ENCODE results near the gene USP11. TPM values are rescaled to one million over a fixed set of nuclear protein-coding genes. Genes with fewer than 3 reads are reported as not detected.

The USP11 gene
- total and polyA plus RNA-seq, 2 experiments from 2014 or later, result 64.2 to 65.1 TPM

- H3K36me3 ChIP-seq (ENCODE audit: insufficient read depth), result no peaks in the 10 kb centered on the region
- ATAC-seq, result no peak
These were observed 11.9 kb downstream of the USP11 start for GRCh38 chrX:47244676-47245075.

More at GRCh38 chrX:47244676-47245075, 11.9 kb downstream of the USP11 start:
- H3K27me3 Mint-ChIP-seq (ENCODE audit: insufficient read depth, low read depth, poor library complexity), result peaks cover 9% of the 10 kb centered on the region
- peaks cover 66% of the 10 kb centered on the region for H3K36me3 Mint-ChIP-seq (ENCODE audit: low read depth)
- no peaks in the 10 kb centered on the region for H3K79me2 ChIP-seq (replicated peaks; ENCODE audit: insufficient read depth)
- no peaks in the 10 kb centered on the region for H3K27me3 ChIP-seq (ENCODE audit: insufficient read depth)
- no peak overlapping the region for H3K27ac Mint-ChIP-seq
- TF ChIP-seq CTCF (conservative IDR thresholded peaks at IDR 0.05; ENCODE audit: low read depth in 2 of 2) (no peak), ZNF462 (CRISPR knock-in tag; IDR thresholded peaks at IDR 0.05) (no peak), JUNB (IDR thresholded peaks at IDR 0.05; ENCODE audit: unreplicated experiment) (no peak), EZH2phosphoT487 (IDR thresholded peaks at IDR 0.05; ENCODE audit: unreplicated experiment) (no peak), ZNF114 (CRISPR knock-in tag; IDR thresholded peaks at IDR 0.05) (no peak), STAT1 (IDR thresholded peaks at IDR 0.05; ENCODE audit: unreplicated experiment) (no peak), ZNF331 (CRISPR knock-in tag; IDR thresholded peaks at IDR 0.05; ENCODE audit: low read depth) (no peak), EZH2 (IDR thresholded peaks at IDR 0.05; ENCODE audit: low read depth, unreplicated experiment) (no peak), ETS1 (IDR thresholded peaks at IDR 0.05) (no peak), POLR2AphosphoS5 (IDR thresholded peaks at IDR 0.05; ENCODE audit: low read depth) (no peak), CREB1 (CRISPR knock-in tag; IDR thresholded peaks at IDR 0.05; ENCODE audit: low read depth) (no peak), NANOG (IDR thresholded peaks at IDR 0.05; ENCODE audit: borderline replicate concordance) (no peak), REST (IDR thresholded peaks at IDR 0.05; ENCODE audit: unreplicated experiment) (no peak)
- H3K4me3 ChIP-seq, result no peak overlapping the region
- DNase-seq (ENCODE audit: low spot score), result no peak
- H3K9me2 ChIP-seq (ENCODE audit: insufficient read depth), result no peaks in the 10 kb centered on the region
- H3K4me3 Mint-ChIP-seq, result no peak overlapping the region
- H3K4me2 ChIP-seq, result no peak overlapping the region
- no peaks in the 10 kb centered on the region for H3K4me1 Mint-ChIP-seq
- no peaks in the 10 kb centered on the region for H3K9me3 Mint-ChIP-seq
- no peaks in the 10 kb centered on the region for H4K20me1 ChIP-seq (replicated peaks; ENCODE audit: insufficient read depth)
- H3K4me1 ChIP-seq (ENCODE audit: insufficient read depth), result no peaks in the 10 kb centered on the region
- H3F3A ChIP-seq (replicated peaks; ENCODE audit: low read depth), result no peaks in the 10 kb centered on the region
- no peak overlapping the region for H3K27ac ChIP-seq (ENCODE audit: low read depth)
- no peak overlapping the region for H2AFZ ChIP-seq
